Suprapubic skin (tissue), 4 donors: Measurements from ENCODE around the gene CCNB2. TPM values are rescaled to one million over a fixed set of nuclear protein-coding genes. Genes with fewer than 3 reads are reported as not detected.

ENCODE experiments used
- DNase-seq, 2 donors: peaks; one replicate each; pipeline ENCODE4 v3.0.0-alpha.2; 2019; ENCODE audit warnings: low spot score in 2 of 2
- H3K27ac ChIP-seq: fragments of 200-600 bp; sonication (generic); one replicate; pipeline ENCODE4 v1.5.1; 2019
- H3K27me3 ChIP-seq: fragments of 200-600 bp; sonication (generic); one replicate; pipeline ENCODE4 v1.5.1; 2019
- H3K36me3 ChIP-seq: fragments of 200-600 bp; sonication (generic); one replicate; pipeline ENCODE4 v1.5.1; 2019
- H3K4me1 ChIP-seq: fragments of 200-600 bp; sonication (generic); one replicate; pipeline ENCODE4 v1.5.1; 2019
- H3K4me3 ChIP-seq: fragments of 200-600 bp; sonication (generic); one replicate; pipeline ENCODE4 v1.5.1; 2019; ENCODE audit warnings: mild to moderate bottlenecking
- H3K9me3 ChIP-seq: fragments of 200-600 bp; sonication (generic); one replicate; pipeline ENCODE4 v1.5.1; 2019
- CTCF ChIP-seq, 2 donors: fragments of 200-600 bp in 1 of 2; fragments of 450-650 bp in 1 of 2; sonication (generic) in 1 of 2; IDR thresholded peaks; one replicate each; pipeline ENCODE4 v1.5.1; 2016 to 2019; ENCODE audit warnings: antibody characterized with exemption in 2 of 2, mild to moderate bottlenecking in 1 of 2, moderate library complexity in 1 of 2
- EP300 ChIP-seq: sonication (generic); formaldehyde crosslinking; IDR thresholded peaks from one replicate; pipeline ENCODE4 v1.6.1; 2017; ENCODE audit warnings: antibody characterized with exemption
- POLR2A ChIP-seq, 2 donors: fragments of 450-650 bp; IDR thresholded peaks; one replicate each; pipeline ENCODE4 v1.6.1; 2017; ENCODE audit warnings: antibody characterized with exemption in 2 of 2, mild to moderate bottlenecking in 2 of 2, moderate library complexity in 2 of 2
- POLR2AphosphoS5 ChIP-seq, 3 donors: sonication (generic); formaldehyde crosslinking; IDR thresholded peaks; one replicate each; pipeline ENCODE4 v1.6.1; 2017; ENCODE audit warnings: antibody characterized with exemption in 3 of 3
- WGBS: methylation state at CpG from one replicate; pipeline ENCODE4 v1.1.5; 2018; 5-methylcytosine and 5-hydroxymethylcytosine counted together
- total RNA-seq, 4 donors: library from RNA; depleted of rRNA; stranded (reverse); fragments of >200 nt; gene quantifications; one replicate each; pipeline ENCODE4 v1.1.0, GENCODE V29; 2016

The CCNB2 gene
- total RNA-seq, 4 donors from 2014 or later = 8.6 to 17.7 (median 11.8) TPM

GRCh38 chr15:59074607-59075006 lies 30.3 kb upstream of the CCNB2 start:
- Histone ChIP-seq H3K9me3 (no peaks in the 10 kb centered on the region), H3K27me3 (no peaks in the 10 kb centered on the region), H3K36me3 (peaks cover 37% of the 10 kb centered on the region), H3K4me3 (no peak overlapping the region), H3K27ac (no peak overlapping the region), H3K4me1 (no peaks in the 10 kb centered on the region)
- DNase-seq = no peak
- 91% methylated on average over 1 of the region's 1 CpG for WGBS
- TF ChIP-seq POLR2AphosphoS5 (IDR thresholded peaks at IDR 0.05) (no peak), CTCF (IDR thresholded peaks at IDR 0.05) (no peak), POLR2A (IDR thresholded peaks at IDR 0.05) (no peak), EP300 (no peak)

GRCh38 chr15:59087731-59088130 lies 17.2 kb upstream of the CCNB2 start:
- DNase-seq = no peak
- 96% methylated on average over 2 of the region's 2 CpGs for WGBS
- Histone ChIP-seq H3K27ac (no peak overlapping the region), H3K4me3 (no peak overlapping the region), H3K27me3 (no peaks in the 10 kb centered on the region), H3K4me1 (no peaks in the 10 kb centered on the region), H3K9me3 (no peaks in the 10 kb centered on the region), H3K36me3 (peaks cover 69% of the 10 kb centered on the region)
- no peak for TF ChIP-seq CTCF (IDR thresholded peaks at IDR 0.05)
- no peak for TF ChIP-seq POLR2A (IDR thresholded peaks at IDR 0.05)
- no peak for TF ChIP-seq POLR2AphosphoS5 (IDR thresholded peaks at IDR 0.05)
- TF ChIP-seq EP300 = no peak

GRCh38 chr15:59094077-59094476 lies 10.9 kb upstream of the CCNB2 start:
- Histone ChIP-seq H3K27ac (no peak overlapping the region), H3K4me1 (no peaks in the 10 kb centered on the region), H3K9me3 (no peaks in the 10 kb centered on the region), H3K4me3 (no peak overlapping the region), H3K36me3 (peaks cover 68% of the 10 kb centered on the region), H3K27me3 (no peaks in the 10 kb centered on the region)
- 90% methylated on average over 1 of the region's 1 CpG for WGBS
- DNase-seq = no peak
- TF ChIP-seq CTCF (IDR thresholded peaks at IDR 0.05) = no peak
- TF ChIP-seq POLR2A (IDR thresholded peaks at IDR 0.05) = no peak
- no peak for TF ChIP-seq EP300
- no peak for TF ChIP-seq POLR2AphosphoS5 (IDR thresholded peaks at IDR 0.05)

GRCh38 chr15:59096429-59096828 lies 8.5 kb upstream of the CCNB2 start:
- no peak for TF ChIP-seq CTCF (IDR thresholded peaks at IDR 0.05)
- TF ChIP-seq POLR2AphosphoS5 (IDR thresholded peaks at IDR 0.05) = no peak
- Histone ChIP-seq H3K4me3 (no peak overlapping the region), H3K4me1 (no peaks in the 10 kb centered on the region), H3K27me3 (no peaks in the 10 kb centered on the region), H3K36me3 (peaks cover 55% of the 10 kb centered on the region), H3K27ac (no peak overlapping the region), H3K9me3 (no peaks in the 10 kb centered on the region)
- 93% methylated on average over 3 of the region's 3 CpGs for WGBS
- DNase-seq = no peak

GRCh38 chr15:59099162-59099685 lies 5.7 kb upstream of the CCNB2 start:
- TF ChIP-seq CTCF (IDR thresholded peaks at IDR 0.05) (no peak), POLR2A (IDR thresholded peaks at IDR 0.05) (no peak), EP300 (no peak), POLR2AphosphoS5 (IDR thresholded peaks at IDR 0.05) (no peak)

More at GRCh38 chr15:59099162-59099685, 5.7 kb upstream of the CCNB2 start:
- H3K27me3 ChIP-seq = no peaks in the 10 kb centered on the region
- DNase-seq = no peak
- H3K9me3 ChIP-seq = no peaks in the 10 kb centered on the region
- H3K36me3 ChIP-seq = peaks cover 44% of the 10 kb centered on the region
- WGBS = 66% methylated on average over 2 of the region's 2 CpGs
- H3K4me1 ChIP-seq = no peaks in the 10 kb centered on the region
- H3K4me3 ChIP-seq = no peak overlapping the region
- no peak overlapping the region for H3K27ac ChIP-seq
